Uterus (tissue), 4 donors: ENCODE measurements around the gene IPO11. TPM values are rescaled to one million over a fixed set of nuclear protein-coding genes. Genes with fewer than 3 reads are reported as not detected.

Experiments
- small RNA-seq: library from RNA; depleted of rRNA; stranded (forward); fragments of <200 nt; gene quantifications from one replicate; pipeline ENCODE3, GENCODE V24; 2016
- total RNA-seq, 4 donors: library from RNA; depleted of rRNA in 3 of 4; stranded (reverse); fragments of >200 nt in 3 of 4; gene quantifications; one replicate each; pipeline versions ENCODE4 v1.1.0 to v1.2.4, GENCODE V29; 2014 to 2023
- donor health status: DM: yes; HTN: yes; CAD: no.

The IPO11 gene
- total RNA-seq, 4 donors from 2014 or later, result 20.0 to 62.0 (median 45.3) TPM

Small RNA genes lying within 50 kb of the gene (small RNA-seq; reads per million reads assigned to genes)
- gene CKS1BP3 (not detected), gene RNU6-661P (not detected)

Other genes starting within 250 kb of the IPO11 start
- gene KIF2A, start 106.6 kb upstream of the IPO11 start, total RNA-seq, result 100 to 1,000 TPM in 1 of 4 donors, 10 to 100 TPM in 3; 32.8 to 116 (median 39.4) TPM
- gene DIMT1, start 8.9 kb upstream of the IPO11 start, total RNA-seq, result 10 to 100 TPM; 18.8 to 38.2 (median 27.3) TPM
- 10 to 100 TPM in 2 of 4 donors, 1 to 10 TPM in 2; 3.3 to 17.6 (median 8.9) TPM for gene LRRC70, start 166.1 kb downstream of the IPO11 start, total RNA-seq